Stimulated activated CD4-positive, alpha-beta T cell treated with anti-CD3 and anti-CD28 coated beads, Interleukin-2, amount 100 ng/mL, for 48 hours (primary cell): Measurements from ENCODE around the gene PAK6.

Source experiments
- DNase-seq, 2 donors: peaks; one replicate each; pipeline ENCODE4 v3.0.0-alpha.2; 2020

The PAK6 gene

DNA sequence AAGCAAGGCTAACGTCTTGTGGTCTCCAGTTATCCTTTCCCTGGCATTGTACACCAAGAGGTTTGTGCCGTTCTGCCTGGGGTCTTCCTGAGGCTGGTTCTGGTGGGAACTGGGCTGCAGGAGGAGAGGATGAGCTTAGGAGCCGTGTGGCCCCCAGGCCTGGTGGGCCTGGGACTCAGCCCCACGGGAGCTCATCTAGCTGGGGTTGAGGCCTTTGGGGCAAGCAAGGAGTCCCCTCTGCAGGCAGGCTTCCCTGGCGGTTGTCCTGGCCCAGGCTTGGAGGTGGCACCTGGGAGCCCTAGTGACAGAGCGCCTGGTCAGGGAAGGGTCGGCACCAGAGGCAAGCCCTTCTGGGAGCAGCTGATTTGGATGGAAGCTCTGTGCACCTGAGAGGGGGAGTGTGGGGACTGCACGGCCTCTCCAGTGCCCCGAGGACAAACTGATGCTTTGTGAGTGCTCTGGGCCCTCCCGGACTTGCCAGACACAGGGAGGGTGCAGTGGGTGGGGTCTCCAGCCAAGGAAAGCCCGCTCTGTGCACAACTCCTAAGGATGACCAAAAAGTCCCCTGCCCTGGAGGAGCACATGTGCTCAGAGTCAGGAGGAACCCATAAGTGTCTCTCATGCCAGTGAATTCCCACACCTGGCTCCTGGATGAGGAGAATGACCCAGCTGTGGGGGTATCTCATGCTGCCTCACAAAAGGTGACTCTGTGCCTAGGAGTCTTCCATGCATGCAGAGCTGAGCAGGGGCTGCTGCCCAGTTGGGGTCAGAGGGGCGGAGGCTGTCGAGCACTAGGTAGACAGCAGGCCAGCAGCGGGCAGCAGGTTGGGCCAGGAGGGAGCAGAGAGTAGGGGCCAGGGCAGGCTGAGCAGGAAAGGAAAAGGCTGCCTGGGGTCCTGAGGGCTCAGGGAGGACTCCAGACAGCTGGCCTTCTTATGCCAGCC lies 2.7 kb downstream of the PAK6 start:
- no peak for DNase-seq

- no peak for DNase-seq
Observed at GRCh38 chr15:40242213-40242599, 3.3 kb downstream of the PAK6 start.

DNA sequence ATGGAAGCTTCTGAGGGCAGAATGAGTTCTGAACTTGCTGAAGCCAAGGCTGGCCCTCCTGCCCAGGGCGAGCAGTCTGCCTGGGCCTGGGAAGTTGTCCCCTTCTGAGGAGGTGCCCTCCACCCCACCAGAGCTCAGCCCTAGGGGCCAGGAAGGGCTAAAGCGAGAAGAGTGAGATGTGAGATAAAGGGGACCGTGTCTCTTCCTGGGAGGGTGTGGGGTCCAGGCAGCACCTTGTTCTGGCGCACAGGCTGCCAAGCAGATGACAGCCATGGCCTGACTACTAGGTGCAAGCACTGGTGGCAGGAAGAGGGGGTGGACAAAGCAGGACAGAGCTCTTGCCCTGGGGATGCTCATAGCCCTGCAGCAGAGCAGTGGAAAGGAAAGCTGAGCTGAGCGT lies 3.7 kb downstream of the PAK6 start:
- DNase-seq: no peak

DNA sequence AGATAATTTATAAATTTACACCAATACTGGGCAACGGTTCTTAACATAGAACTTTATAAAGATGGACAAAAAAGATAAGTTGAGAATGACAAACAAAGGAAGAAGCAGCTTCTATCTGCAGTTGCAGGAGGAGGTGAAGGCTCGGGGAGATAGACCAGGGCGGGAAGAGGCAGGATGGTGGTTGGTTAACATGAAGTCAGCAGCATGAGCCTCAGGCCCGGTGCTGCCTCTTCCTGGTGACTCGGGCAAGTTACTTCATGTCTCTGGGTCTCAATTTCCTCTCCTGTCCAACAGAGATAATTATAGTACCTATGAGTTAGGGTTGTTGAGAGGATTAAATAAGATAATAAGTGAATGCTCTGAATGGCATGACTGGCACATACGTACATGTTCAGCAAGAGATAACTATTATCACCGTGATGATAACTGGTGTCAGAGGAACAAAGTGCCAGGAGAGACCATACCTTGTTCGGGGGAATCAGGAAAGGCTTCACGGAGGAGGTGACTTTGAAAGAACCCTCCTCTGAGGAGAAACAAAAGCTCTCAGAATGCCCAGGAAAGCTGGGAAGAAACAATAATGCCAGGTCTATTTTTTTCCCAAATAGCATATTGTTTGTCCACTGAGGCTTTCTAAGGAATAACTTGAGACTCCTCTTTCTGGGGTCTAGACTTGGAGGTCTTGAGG lies 4.4 kb downstream of the PAK6 start:
- no peak for DNase-seq

GRCh38 chr15:40244961-40245523 lies 6.2 kb downstream of the PAK6 start:
- DNase-seq: no peak

GRCh38 chr15:40245666-40246450 lies 7.0 kb downstream of the PAK6 start:
- DNase-seq: no peak

DNA sequence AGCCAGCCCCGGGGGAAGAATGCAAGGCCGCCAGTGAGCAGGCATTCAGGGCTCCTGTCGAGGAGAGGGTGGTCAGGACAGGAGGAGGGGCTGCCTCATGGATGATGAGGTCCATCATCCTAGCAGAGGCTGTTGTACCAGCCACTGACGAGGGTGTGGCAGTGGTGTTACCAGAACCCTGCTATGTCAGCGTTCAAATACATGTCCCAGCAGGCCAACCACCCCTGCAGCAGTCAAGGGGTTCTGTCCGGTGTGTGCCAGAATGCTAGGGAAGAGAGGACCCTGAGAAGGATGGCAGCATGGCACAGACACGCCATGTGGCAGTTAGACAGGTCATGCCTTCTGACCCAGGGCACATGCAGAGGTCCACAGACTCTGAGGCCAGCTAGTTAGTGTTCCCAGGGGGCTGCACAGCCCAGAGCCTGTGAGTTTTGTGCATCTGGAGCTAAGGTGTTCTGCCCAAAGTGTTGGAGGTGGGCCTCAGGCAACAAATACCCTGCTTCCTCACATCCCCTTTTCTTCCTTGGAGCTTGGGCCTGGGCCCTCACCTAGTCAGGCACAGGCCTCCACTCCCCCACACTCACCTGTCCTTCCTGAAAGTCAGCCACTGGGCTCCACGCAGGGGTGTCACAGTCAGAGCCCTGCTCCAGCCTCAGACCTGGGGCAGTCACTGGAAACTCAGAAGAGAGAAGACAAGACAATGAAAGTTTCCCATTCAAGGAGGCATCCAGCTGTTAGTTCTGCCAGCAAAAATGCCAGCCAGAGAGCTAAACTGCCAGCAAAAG lies 7.8 kb downstream of the PAK6 start:
- no peak for DNase-seq

GRCh38 chr15:40247406-40247971 lies 8.6 kb downstream of the PAK6 start:
- no peak for DNase-seq

- no peak for DNase-seq
Observed at GRCh38 chr15:40248006-40248783, 9.3 kb downstream of the PAK6 start.

DNA sequence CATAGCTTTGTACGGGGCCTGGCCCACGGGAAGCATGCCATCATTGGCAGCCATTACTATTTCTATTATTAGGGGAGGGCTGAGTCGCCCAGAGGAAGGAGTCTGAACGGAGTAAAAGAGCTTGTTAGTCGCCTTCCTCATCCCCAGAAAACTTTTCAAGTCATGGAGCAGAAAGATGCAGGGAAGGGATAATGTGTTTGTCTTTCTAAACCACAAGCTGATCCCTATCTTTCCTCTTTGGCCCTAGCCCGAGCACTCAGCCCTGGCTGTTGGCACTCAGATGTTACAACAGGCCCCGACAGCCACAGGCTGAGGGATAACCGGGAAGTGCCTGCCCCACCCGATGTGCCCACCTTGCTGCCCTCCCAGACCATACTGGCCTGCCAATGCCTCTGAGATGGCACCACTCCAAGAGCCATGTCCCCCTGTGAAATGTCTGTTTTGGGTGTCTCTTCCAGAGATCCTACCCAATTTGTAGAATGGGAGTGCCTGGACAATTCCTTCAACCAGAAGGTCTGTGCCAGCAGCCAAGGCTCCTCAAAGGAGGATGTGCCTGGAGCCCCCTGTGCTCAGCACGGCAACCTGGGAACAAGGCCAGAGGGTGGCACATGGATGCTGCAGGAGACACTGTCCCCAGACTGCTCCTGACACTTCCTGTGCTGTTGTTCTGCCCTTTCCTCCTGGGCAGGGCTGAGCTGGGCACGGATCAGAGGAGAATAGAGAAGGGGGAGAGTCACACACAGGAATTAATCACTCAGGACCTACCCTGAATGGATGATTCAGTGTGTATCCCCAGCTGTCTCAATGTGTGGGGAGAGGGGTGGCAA lies 10.8 kb downstream of the PAK6 start:
- no peak for DNase-seq

- DNase-seq: no peak
Observed at GRCh38 chr15:40250304-40250656, 11.4 kb downstream of the PAK6 start.

DNA sequence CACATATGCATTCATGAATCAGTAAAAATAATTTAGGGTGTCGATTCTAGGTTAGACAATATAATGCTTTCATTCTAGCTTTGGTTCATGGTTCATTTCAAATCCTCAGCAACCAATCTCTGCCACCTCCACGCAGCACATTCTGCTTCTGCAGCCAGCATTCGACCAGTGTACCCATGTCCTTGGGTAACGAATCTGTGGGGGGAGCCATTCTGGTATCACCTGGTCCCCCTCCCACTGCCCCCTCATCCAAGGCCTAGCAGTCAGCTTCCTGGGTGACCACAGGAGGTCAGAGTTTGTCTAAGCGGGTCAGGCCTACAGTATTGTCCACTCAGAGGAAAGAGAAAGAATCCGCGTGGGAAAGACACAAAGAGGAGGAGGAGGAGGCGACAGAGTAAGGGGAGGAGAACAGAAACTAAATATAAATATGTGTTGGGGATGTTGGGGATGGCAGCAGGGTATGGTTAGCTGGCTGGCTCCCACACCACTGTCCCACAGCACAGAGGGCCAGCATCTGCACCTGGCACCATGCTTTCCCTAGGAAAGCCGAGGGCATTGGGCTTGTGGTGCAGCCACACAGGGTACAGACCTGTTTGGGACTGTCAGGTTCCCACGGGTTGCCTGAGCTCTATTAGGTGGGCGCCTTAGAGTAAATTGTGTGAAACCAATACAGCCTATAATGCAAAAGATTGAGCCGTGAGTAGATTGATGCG lies 12.1 kb downstream of the PAK6 start:
- no peak for DNase-seq

DNA sequence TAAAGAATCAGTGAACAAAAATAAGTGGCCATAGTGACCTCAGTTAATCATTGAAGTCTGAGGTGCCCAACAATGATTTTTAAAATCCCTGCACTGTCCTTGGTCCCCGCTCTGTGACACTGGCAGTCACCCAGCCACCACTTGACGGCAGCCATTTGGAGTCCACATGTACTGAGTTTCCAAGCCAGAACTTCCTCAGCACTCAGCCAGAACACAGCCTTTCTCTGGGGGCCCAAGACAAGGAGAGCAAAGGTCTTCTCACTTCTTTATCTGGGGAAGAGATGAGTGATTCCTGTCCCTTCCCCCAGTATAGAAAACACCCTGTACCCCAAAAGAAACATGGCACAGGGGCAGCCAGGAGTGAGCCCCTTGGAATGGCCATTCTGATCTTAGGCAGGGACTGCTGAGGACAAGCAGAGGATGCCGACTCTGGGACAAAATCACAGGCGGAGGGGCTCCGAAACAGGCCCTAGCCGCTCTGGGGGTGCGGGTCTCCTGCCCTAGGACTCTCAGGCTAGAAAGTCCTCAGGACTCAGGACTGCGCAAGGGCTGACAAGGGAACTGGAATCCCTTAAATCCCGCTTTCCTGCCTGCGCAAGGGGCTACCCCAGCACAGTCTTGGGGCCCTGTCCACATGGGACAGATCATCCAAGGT lies 12.8 kb downstream of the PAK6 start:
- DNase-seq: no peak

DNA sequence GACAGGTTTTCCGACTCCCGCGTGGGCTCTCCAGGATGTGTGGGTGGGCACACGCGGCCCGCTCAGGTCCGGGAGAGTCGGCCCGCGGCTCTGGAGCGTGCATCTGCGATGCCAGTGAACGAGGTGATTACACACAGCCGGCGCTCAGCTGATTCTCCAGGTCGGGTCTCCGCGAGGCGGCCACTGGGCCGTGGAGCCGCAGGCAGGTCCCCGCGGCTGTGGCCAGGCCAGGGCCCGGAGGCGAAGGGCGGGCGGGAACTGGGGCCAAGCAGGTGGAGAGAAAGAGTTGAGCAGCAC lies 13.2 kb downstream of the PAK6 start:
- DNase-seq: no peak

GRCh38 chr15:40252438-40253166 lies 13.7 kb downstream of the PAK6 start:
- no peak for DNase-seq

DNA sequence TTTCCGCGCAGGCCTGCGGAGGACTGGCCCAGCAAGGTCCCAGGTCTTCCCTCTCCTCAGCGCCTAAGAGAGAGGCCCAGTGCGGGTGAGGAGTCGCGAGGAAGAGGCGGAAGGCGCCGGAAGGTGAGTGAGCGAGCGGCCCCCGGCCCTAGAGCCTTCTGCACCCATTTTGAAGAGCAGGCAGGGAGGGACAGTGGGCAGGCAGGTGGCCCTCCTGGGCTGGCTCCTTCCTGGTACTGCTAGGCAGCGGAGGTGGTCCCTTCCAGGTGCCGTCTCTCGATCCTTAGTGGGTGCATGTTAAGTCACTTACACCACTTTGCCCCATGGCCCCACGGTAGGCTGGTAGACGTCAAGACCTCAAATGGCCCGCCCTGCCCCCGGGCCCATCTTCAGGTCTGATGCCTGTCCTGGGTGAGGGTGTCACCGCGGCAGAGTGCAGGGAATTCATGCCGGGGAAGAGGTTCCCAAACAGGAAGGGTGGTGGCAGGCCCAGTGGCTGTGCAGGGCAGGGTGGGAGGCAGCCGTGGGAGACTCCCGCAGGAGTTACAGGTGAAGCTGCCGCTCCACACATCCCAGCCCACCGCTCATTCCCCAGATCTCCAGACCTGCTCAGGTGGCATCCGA lies 14.4 kb downstream of the PAK6 start:
- DNase-seq: no peak

- no peak for DNase-seq
Observed at GRCh38 chr15:40254452-40254851, 15.6 kb downstream of the PAK6 start.

GRCh38 chr15:40255033-40255432 lies 16.2 kb downstream of the PAK6 start:
- DNase-seq: no peak
